Measurements from ENCODE around the gene HES6.
"Not testable (repeated sequence)": the region's sequence is repeated elsewhere in the genome, so short reads cannot be mapped to it uniquely, and the experiment has no call there.

The HES6 gene, protein sequence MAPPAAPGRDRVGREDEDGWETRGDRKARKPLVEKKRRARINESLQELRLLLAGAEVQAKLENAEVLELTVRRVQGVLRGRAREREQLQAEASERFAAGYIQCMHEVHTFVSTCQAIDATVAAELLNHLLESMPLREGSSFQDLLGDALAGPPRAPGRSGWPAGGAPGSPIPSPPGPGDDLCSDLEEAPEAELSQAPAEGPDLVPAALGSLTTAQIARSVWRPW

DNA sequence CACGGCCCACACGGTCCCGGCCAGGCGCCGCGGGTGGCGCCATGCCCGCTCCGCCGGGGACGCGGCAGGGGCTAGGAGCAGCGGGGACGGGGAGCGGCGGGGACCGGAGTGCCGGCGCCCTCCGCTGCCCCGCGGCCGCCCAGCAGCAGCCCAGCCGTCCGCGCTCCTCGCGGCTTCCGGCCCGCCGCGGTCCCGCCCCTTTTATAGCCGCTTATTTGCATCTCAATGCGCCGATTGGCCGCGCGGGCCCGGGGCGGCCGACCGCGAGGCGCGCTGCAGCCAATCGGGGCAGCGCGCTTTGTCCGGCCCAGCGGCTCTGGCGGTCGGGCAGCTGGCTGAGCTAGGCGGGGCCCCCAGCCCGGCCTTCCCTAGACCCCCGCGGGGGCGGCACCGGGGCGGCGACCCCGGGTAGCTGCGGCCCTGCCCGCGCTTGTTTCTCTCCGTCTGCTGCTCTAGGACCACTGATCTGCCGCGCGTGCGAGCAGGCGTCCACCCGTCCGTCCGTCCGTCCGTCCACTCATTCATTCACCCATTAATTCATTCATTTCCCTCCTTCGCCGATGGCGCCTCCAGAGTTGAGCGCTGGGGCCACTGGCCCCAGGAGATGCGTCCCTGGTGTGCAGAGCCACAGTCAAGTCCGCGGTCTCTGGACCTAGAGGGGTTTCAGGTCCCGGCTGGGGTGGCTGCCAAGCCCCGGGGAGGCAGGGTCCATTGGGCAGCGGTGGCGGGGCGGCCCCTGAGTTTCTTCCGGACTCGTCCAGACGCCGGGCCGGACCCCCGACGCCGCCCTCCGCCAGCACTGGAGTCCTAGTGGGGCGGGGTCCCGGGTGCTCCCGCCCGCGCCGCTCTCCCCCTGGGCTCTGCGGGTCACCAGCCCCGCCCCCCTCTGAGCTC lies at the start of gene HES6:
Gene HES6 (minus strand): TSS at position 176 of the 894 bp plus-strand sequence. CDS start 133 bp downstream, at position 43.
- peak; percentile 85 for DNase-seq

DNA sequence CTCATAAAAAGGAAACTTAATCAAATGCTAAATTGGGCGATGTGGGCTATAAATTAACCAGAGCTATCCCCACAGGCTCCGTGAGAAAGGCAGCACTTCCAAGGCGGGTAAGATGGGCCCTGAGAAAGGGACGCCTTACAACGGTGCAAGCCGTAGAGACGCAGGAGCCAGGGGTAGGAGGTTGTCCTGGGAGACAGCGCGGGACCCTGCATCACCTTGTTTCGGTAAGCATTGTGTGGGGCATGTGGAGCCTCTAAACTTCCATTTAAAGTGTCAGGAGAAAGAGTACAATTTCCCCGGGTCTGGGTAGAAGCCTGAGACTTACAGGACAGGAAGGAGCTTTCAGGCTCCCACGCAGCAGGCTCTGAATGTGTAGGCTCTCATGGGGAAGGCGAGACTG lies 49.7 kb upstream of the HES6 start:
- no peak for DNase-seq

DNA sequence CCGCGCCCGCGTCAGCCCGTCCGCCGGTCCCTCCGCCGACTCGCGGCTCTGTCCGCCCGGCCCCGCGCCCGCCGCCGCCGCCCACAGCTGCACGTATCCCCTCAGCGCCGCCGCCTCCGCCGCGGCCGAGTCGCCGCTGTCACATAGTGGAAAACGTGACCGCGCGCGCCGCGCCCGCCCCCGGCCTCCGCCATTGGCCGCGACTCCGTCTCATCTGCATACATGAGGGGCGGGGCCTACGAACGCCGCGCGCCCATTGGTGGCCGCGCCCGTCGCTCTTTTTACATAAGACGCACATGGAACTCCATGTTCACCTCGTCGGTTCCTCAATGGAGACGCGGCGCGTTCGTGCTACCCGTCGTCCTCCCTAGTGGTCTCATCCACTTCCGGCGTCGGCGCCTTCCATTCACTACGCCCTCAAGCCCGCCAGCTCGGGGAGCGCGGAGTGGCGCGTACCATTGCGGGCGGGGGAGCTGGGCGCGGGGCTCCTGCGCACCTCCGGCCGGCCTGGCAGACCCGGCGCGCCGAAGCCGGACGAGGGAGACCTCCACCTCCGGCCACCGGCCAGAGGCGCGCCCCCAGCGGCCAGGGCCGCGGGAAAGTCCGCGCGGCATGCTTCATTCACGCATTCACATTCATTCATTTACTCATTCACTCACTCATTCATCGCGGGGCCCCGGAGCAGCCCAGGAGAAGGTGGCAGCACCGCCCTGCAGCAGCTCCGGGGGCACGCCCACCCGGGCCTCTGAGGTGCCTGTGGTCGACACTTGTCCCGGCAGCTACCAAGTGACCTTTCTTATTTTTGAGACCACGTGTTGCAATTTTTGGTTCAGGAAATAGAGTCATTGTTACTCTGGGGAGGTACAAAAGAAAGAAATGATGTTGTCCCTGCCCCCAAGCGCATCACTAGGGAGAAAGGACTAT lies 49.1 kb upstream of the HES6 start:
- peak; percentile 95 for DNase-seq

DNA sequence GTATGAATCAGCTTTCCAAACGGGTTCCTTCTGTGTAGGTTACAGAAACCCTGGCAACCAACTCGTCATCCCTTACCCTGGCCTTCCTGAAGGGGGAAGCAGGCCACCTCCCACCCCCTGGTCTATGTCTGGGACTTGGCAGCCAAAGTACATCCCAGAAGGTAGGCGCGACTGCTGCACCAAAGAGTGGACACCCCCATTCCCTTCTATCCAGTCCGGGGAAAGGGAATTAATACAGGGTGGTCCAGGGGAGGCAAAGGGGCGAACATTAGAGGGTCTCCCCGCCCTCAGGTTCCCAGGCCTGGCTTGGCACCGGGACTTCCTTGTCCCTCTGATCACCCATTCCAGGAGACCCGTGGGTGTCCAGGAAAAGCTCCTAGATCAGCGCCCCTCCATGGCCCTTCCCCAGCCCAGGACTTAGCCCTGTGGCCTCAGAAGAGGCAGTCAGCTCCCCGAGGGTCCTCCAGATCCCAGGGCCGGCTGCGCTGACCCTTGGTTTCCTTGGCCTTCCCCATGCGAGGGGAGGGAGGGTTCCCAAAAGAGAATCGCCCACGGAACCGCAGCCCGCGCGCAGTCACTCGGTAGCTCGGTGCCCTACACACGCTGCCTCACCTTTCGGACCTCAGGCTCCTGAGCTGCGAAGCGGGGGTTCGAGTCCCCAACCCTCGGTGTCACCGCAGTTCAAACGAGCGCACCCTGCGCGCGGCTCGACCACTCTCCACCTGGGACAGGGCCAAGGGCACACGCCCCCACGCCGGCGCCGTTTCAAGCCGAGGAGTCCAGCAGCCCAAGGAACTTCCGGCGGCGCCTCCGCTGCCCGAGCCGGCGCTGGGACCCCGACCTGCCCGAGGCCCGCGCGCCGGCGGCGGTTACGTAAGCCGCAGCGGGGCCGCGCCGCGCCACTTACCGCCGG lies 48.2 kb upstream of the HES6 start, which contains the start of gene PER2:
Gene PER2 (minus strand): TSS at position 874 of the 913 bp plus-strand sequence. CDS start 10,674 bp downstream, outside the sequence.
- DNase-seq = peak; percentile 10

DNA sequence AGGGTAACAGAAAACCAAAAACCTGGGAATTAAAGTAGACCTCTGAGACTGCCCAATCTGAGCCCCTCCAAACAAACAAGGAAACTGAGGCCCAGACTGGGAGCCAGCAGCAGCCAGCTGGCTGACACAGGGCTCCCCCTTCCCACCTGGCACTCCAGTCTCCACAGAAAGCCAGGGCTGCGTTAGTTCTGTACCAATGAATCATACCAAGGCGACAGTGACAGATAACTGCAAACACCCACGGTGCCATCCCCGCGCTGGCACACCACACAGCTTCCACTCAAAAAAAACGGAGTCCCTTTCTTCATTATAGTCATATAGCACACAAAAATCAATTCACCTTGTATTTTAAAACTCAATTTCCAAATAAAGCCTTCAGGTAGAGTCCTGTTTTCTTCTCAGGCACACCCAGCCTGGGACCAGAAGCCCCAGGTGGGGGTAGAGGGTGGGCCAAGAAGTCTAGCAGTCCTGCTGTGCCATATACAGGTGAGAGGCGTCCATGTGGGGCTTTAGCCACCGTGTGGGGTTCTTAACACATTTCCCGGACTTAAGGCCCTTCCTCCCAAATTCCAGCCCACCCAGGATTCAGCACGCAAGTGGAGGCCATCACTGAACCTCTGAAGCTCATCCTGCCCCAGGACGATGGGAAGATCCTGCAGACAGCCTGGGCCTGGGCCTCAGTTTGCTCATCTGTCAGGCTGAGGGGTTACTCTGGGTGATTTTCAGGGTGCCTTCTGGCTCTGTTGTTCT lies 47.3 kb upstream of the HES6 start:
- no peak for DNase-seq

DNA sequence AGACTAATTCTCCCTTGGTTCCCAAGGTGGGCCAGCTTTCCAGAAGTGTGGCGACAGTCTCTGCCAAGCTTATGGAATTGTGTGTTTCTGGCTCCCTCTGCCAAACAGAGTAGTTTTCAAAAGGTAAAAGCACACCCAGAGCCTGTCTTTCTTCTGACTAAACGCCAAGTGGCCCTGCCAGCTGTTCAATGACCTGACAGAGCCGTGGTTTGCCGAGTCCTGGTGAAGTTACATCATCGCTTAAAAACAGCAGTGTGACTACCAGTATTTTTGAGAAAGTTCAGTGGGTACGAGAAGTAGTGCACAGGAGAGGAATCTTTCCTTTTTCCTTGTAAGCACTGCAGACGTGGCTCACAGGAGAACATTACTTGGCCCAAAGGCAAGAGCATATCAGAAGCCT lies 46.7 kb upstream of the HES6 start:
- DNase-seq = no peak

DNA sequence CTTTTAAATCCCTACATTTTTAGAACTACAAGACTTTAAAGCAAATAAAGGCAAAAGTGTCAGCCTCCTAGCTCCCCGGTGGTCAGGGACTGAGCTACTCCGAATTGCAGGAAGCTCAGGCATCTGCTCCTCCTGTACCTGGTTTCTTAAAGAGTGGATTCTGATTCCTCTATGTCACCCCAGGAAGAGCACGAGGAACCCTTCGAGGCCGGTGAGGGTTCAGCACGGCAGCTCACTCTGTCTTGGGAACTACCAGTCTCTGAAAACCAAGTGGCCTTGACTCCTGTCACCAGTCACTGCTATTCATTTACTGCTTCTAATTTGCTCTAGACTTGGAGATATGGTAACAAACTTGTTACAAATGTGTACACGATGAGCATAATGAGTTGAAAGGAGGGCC lies 46.3 kb upstream of the HES6 start:
- no peak for DNase-seq

DNA sequence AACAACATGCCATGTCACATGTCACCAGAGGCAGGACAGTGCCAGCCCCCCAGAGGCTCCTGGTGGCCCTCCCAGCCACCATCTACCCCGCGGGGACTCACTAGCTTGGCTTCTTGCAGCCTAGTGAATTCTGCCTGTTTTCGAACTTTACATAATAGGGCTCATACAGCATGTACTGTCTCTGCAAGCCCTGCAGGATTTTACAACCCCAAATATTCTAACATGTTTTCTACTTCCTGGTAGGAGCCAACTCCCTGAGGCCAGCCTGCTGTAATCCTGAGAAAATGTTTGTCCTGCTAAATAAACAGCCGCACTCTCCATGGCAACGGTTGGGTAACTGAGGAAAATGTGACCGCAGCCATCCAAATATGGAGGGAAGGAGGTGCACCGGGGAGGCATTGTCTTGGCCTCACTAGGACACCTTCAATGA lies 45.8 kb upstream of the HES6 start:
- peak; percentile 65 for DNase-seq

DNA sequence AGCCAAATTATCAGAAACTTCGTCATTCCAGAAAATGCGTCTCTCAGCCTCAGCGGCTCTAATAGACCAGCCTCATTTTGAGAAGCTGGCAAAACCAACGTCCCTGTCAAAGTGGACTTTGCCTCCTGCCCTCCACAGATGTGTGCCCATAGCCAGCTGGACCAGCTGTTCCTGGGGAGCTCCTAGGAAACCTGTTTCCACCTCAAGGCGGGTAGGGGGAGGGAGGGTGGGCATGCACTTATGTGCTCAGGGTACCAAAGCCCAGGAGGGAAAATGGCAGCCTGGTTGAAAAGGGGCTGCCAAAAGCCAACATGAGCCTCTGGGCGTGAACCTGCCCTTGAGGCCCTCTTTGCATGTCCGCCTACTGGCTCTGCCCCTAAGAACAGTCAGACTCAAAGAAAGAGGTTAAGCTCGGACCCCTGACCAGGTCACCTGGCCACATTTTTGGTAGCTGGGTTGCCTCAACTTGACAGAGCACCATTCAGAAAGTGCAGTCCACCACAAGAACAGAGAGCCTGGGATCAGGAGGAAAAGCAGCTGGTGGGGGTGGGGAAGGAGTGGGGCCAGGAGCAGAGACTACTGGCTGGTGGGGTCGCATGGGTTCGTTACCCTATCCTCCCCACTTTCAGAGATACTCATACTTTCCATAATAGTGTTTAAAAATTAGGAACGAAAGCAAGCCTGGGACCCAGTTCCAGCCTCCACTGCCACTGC lies 45.1 kb upstream of the HES6 start:
- DNase-seq = no peak

DNA sequence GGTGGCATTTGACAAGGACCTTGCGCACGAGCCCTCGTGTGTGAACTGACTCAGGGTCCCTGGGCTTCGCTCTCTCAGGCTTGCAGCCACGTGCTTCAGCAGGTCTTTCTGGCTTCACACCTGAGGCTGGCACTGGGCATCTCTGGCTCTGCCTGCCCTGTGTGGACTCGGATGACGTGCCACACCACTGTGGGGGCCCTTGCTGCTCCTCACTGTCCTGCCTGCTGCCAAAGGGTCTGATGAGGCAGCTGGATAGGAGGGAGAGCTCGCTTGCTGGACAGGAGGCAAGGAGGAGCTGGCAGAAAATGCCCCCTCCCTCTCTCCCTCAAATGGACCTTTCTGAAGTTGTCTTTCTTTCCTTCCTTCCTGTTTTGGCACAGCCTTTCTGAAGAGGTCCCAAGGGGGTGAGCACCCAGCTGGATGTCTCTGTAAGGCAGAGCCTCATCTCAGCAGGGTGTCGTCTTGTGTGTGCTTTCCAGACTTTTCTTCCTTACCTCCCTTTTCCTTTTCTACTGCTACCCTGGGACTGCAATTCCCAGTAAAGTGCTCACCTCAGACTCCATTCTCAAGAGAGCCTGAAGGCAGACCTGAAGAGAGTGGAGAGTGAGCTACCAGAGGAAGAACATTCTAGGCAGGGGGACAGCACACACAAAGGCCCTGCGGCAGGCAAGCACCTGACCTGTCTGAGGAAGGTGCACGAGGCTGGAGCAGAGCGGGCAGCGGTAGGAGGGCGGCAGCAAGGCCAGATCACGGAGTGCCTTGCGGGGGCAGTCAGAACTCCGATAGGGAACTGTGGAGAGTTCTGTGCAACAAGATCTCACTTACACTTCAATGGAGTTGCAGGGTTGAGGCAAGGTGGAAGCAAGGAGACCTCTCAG lies 43.3 kb upstream of the HES6 start:
- no peak for DNase-seq

DNA sequence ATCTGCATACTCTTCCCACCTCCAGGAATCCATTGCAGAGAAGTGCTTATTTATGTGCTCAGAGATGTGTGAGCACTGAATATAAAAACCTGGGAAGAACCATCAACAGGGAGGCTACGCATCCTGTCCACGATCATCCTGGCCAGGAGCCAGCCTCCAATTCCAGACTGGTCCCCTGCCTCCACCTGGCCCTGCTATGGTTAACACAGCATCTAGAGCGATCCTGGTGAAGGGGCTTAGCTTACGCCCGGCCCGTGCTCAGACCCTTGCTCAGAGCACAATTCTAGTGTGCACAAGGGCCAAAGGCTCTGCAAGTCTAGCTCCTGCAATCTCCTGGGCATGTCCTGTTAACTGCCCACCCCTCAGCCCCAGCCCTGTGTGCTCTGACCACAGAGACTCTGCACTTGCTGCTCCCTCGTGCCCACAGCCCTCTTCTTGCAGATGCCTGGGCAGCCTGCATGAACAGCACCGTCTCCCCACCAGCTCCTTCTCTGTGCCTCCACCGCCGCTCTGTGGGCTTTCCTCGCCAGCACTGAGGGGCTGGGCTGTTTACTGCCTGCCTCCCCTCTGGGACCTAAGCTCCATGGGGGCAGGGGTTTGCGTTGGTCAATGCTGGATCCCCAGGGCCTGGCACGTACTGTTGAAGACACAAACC lies 42.1 kb upstream of the HES6 start:
- DNase-seq = no peak

DNA sequence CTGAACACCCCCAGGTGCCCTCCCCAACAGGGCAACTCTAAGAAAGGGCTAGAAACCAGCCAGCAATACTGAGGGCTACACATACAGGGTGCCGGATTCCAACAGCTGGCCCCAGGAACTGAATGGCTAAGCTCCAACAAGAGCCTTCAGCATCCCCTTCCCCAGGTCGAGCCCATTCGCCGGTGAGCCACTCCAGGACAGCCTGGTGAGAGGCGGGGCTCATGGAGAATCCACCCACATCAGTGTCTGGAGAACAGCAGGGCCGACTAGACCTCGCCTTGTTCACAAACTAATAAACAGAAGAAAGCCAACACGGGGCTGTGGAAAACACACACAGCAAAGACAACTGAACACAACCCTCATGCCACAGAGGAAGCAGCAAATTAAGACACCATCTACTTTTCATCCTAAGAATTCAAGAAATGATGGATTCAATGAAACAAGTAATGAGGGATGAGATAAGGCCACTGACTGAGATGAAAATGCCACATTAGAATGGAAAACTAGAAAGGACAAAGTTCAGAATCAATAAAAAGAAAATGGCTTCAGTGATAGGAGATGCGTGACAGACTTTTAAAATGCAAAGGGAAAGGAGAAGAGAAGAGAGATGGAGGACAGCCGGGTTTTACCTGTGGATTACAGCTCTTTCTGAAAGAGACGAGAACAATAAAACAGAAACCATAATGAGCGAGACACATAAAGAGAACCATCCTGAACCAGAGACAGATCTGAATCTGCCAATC lies 40.4 kb upstream of the HES6 start:
- no peak for DNase-seq

DNA sequence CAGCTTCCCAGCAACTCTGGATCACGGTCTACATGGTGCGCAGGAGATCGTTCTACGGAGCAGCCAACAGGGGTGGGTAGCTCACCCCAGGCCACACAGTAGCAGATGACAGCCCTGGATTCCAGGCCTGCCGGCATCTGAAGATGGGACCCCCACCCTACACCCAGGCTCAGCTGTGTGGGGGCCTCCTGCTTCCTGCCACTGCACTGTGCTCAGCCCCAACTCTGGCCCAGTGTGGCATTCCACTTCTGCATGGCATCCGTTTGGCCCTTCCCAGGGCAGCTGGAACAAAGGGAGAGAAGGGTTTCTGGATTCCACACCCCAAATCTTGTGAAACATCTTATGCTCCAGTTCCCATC lies 39.5 kb upstream of the HES6 start:
- DNase-seq = no peak

DNA sequence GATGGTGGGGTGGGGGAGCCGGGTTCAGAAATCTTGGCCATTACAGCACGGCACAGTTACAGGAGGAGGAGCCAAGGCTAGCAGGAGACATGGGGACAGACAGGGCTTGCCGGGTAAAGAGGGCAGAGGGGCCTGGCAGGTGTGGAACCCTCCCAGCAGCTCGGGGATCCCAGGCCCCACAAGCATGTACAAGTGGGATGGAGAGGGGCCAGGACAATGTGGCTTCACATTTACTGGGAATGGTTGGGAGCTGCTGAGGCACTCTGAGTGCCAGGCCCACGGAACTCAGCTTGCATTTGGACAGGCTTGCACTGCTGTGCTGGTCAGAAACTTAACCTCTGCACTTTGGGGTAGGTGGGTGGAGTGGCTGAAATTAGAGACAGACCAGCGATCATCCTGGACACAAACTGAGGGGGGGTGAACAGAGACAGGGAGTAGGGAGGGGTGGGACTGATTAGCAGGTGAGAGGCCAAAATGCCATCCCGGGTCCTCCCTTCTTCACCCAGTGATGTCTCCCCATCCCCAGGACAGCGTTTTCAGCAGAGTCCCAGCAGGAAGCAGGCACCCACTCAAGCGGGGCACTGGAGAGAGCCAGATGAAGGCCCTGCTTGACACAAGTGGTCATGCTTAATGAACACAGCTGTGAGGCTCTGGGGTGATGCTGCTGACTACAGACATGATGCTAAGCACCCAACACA lies 38.9 kb upstream of the HES6 start:
- DNase-seq = no peak

DNA sequence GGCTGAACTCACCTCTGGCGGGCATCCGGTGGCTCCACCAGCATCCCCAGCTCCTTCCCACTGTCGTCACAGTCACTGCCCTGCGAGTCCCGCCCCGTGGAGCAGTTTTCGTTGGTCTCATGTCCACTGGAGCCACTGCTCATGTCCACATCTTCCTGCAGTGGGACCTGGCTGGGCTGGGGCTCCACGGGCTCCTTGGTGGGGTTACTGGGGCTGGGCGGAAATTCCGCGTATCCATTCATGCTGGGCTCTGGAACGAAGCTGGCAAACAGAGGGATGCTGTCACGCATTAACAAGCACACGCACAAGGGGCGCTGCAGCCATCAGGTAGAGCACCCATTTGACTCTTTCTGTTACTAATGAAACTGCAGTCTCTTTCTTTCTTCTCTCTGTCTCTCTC lies 37.9 kb upstream of the HES6 start:
- DNase-seq = no peak

DNA sequence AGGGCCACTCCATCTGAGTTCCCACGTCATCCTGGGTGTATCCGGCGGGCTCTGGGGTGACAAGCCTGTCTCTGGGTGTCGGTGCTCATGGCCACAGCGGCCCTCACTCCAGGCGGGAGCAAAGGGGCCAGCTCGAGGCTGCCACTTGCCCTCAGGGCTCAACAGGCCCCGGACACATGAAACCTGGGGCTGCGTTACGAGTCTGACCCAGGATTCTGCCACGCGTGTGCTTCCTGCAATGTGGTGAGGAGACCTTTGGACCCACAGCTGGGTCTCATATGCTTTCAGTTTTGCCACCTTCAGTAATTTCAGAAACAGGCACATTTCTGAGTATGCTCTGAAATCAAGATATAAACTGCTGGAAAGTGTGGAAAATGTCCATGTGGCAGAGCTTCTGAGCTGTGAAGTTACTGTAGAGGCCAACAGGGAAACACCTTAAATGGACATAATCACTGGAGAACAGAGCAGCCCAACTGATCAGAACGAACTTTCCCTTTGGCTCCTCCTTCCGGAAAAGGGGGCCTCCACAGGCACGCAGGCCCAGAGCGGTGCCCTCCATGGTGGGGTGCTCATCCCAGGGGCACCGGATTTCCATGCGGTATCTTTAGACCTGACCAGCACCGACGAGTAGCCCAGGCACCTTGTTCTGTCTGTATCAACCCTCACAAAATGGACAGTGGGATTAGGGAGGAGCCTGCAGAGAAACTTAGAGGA lies 34.5 kb upstream of the HES6 start:
- no peak for DNase-seq

DNA sequence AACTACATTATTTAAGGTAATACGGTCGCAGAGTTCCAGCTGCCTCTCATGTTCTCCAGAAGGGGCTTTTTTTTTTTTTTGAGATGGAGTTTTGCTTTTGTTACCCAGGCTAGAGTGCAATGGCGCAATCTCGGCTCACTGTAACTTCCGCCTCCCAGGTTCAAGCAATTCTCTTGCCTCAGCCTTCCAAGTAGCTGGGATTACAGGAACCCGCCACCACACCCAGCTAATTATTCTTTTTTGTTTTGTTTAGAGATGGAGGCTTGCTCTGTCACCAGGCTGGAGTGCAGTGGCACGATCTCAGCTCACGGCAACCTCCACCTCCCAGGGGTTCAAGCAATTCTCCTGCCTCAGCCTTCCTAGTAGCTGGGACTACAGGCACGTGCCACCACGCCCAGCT lies 33.6 kb upstream of the HES6 start:
- DNase-seq = not testable (repeated sequence)

All from NCI-H748 treated with DMSO at 0.1 percent for 48 hours (cell line).